Erythroblast (primary cell): ENCODE measurements around the gene SLC6A11.
A peak's percentile ranks its signal among the peaks of the same experiment; 100 is the strongest.

Experiments
- DNase-seq, 2 experiments: peaks; one replicate each; lab custom pipeline; 2025; lab: John Stamatoyannopoulos, UW
- GATA1 ChIP-seq: IDR thresholded peaks from 2 replicates; pipeline ENCODE4 v1.6.1; 2011; ENCODE audit warnings: low read depth, mild to moderate bottlenecking, control low read depth, low read length, moderate library complexity
- POLR2A ChIP-seq: IDR thresholded peaks from 2 replicates; pipeline ENCODE4 v1.6.1; 2011; ENCODE audit warnings: mild to moderate bottlenecking, low read length

SLC6A11 gene

DNA sequence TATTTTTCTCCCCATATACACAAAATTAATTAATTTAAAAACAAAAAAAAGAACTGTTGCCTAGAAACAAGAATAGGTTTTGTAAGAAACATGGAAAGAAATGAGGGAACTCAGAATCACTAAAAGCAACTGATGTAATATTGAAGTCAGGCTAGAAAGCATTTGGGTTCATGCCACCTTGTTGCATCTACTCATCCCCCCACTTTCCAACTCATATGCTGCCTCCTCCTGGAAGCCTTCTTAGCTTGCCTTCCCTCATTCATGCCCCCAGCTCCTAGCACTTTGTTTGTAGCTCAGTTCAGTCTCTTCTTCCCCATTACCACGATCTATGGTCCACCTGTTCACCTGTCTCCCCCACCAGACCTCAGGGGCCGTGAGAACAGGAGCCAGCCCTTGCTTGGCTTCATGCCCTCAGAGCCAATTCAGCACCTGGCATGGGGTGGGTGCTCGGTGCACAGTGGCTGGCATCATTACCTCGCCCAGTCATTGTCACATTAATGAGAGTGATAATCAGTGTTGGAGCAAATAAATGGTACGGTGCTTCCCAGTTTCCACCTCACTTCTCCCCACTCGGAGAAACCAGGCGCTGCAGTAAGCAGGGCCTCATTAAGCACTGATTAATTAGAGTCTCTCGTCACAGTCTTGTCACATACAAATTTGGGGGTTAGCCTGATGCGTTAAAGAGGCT is 114.1 kb downstream of the SLC6A11 start:
- DNase-seq: no peak
- TF ChIP-seq POLR2A: no peak
- TF ChIP-seq GATA1: no peak

DNA sequence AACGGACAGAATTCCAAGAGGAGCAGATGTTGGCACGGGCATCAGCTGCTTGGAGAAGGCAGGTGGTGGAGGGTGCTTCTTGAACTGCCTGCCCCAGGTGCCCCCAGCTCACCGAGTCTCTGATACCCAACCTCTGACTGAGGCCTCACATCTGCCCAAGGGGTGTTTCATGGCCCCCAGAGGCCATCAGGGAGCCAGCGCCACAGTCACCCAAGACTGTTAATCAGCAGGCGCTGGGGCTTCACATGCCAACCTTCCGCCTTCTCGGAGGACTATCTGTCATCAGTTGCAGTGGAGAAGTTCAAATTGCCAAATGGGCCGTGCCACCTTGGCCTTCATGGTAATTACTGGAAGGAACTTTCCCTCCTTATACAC is 114.6 kb downstream of the SLC6A11 start:
- no peak for TF ChIP-seq GATA1
- TF ChIP-seq POLR2A: no peak
- DNase-seq: no peak

DNA sequence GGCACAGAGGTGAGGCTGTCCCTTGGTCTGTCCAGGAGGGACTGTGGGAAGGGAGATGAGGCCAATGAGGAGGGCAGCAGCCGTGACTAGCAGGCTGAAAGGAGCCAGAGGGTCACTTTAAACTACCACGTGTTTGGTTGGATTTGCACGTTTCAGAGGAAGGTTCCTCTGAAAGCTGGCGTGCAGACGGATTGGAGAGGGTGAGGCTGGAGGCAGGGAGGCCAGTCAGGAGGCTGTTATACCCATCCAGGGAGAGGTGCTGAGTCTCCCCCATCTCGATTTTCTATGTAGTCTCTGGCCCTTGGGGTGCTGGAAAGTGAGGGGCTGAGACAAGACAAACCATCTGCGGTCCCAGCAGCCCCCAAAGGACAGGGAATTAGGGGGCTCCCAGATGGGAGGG is 116.6 kb downstream of the SLC6A11 start:
- no peak for DNase-seq
- TF ChIP-seq POLR2A (no peak), GATA1 (no peak)

DNA sequence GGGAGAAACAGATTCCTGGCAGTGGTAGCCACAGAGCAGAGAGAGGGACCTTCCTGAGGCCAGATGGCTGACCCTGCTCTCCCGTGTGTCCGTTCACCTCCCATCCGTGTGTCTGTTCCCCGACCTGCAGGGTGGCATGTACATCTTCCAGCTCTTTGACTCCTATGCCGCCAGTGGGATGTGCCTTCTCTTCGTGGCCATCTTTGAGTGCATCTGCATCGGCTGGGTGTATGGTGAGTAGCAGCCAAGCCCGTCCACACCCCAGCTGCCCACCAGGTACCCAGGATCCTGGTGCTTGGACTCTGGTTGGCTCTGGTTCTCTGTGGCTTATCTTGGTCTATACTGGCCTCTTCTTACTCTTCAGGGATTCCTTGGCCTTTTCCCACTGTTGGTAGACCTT is 117.0 kb downstream of the SLC6A11 start:
- DNase-seq: no peak
- no peak for TF ChIP-seq POLR2A
- TF ChIP-seq GATA1: no peak

DNA sequence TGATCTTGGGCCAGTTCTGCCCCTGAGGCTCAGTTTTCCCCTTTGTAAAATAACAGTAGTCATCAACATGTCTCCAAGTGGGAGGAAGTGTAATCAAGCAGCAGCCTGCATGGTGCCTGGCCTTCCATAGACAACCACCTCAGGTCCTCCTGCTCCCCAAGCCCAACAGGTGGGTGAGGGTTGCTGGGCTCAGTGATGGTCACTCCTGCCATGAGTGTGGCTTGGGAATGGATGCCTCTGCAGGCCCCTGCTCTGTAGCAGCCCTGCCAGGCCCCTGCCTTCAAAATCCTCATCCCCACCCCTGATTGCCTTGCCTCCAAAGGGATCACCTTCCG is 117.4 kb downstream of the SLC6A11 start:
- DNase-seq: no peak
- TF ChIP-seq GATA1: no peak
- TF ChIP-seq POLR2A: no peak

DNA sequence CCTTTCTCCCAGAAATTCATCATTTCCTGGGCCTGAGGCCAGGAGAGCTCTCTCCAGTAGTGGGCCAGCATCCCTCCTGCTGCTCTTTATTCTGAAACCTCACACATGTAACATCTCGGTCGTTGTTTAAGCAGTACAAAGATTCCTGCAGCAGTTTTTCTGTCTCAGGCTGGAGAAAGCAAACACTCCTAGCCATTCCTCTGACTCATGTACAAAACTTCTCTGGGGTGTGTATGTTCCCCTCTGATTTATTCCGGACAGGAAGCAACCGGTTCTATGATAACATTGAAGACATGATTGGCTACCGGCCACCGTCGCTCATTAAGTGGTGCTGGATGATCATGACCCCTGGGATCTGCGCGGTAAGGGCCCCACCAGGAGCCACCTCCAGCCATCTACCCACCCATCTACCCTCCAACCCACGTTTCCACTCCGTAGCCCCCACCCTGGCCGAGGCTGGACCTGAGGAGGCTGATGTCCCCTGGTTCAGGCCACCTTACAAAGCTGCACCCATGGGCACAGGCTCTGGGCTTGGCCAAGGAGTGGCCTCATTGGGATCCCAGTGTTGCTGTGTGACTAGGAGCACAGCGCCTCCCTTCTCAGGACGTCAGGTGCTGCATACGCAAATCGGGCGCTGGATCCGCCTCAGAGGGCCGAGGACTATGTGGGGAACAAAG is 117.9 kb downstream of the SLC6A11 start:
- no peak for DNase-seq
- no peak for TF ChIP-seq POLR2A
- TF ChIP-seq GATA1: no peak

DNA sequence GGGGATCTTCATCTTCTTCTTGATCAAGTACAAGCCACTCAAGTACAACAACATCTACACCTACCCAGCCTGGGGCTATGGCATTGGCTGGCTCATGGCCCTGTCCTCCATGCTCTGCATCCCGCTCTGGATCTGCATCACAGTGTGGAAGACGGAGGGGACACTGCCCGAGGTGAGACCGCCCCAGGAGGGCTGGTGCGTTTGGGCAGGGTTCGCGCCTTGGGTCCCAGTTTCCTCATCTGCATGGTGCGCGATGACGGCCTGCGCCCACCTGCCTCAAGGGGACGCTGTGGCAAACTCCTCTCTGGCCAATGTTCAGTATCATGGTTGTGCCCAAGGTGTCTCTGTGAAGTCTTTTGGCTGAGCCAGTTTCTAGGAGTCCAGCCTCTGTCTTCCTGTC is 119.0 kb downstream of the SLC6A11 start:
- no peak for DNase-seq
- TF ChIP-seq GATA1 (no peak), POLR2A (no peak)

DNA sequence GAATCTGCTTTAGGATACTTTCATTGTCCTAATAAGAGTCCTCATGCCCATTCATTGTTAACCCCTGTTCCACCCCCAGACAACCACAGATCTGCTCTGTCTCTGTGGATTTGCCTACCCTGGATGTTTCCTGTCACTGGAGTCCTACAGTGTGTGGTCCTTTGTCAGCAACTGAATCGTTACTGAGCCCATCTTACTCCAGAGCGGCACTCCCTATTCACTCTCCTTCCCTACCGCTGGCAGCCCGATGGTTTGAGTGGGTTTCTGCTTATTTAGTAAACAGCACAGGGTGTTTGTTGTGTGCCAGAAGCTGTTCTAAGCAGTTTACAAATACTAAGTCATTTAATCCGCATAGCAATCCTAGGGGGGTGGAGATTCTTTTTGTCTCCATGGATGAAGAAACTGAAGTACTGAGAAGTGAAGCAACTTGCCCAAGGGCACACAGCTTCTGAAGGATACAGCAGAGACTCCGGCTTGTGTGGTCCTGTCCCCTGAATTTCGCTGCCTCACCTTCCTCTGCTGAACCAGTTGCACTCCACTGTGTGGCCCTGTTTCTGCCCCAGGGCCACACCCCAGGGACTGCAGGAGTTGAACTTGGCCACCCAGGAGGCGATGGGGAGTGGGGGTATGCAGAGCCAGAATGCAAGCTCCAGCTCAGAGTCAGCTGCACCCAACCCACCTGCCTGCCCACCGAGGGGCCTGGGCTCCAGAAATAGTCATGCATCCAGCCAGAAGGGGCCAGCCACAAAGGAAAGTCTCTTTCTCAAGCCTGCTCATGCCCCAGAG is 120.0 kb downstream of the SLC6A11 start:
- DNase-seq: no peak
- no peak for TF ChIP-seq POLR2A
- TF ChIP-seq GATA1: no peak

DNA sequence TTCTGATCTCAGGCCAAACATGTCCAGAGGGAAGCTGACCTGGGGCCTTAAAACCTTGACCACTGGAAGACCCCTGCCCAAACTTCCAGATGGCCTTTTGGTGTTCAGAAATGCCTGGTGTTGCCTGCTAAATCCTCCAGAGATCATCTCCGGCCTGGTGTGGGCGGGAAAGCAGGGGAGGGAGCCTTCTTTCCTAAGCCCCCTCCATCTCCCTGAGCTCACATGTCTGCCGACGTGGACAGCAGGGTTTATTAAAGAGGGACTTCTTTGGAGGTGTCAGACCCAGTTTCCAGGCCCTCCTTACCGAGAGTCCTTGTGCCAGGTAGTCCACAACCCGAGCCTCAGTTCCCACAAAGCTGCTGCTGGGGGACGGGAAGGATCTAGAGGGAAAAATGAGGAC is 120.7 kb downstream of the SLC6A11 start:
- TF ChIP-seq POLR2A (no peak), GATA1 (no peak)
- no peak for DNase-seq

DNA sequence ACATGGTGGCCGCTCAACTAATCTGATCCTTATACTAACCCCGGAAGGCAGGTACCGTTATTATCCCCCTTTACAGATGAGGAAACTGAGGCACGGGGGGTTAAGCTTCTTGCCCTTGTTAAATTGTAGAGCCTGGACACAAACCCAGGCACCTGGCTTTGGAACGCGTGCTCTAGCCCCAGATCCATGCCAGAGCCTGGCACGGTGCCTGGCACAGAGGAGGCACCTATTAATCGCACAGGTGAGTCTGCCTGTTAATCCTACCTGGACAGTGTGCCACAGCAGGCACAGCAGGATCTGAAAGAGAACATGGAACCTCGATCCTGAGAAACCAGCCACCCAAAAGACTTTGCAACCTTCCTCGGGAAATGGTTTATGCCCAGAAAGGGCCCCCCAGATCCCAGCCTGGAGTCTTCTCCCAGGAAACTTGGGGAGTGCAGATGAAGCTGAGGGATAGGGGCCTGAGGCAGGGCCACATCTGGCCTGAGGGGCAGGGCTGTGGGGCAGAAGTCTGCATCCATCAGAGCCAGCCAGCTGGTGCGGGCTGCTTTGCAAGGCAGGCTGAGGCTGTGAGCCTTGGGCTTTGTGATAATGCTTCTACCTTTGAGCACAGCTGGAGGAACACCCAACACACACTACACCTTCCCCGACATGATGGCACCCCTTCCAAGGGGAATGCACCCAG is 121.3 kb downstream of the SLC6A11 start:
- TF ChIP-seq POLR2A: no peak
- no peak for DNase-seq

DNA sequence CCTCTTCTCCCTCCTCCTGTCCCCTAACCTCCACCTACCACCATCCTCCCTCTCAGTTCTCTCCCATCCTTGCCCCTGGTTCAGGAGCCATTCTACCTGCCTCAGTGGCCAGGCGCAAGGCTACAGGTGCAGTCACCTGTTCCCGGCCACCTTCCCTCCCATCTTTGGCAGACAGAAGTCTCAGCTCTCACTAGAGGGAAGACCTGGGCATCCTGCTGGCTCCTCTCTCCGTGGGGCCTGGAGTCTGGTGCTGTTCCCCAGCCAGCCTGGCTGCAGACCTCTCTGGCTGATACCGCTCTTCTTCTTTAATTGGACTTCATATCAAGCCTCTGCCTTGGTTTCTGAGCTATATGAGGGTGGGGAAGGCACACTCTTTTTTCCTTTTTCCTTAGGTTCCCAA is 123.5 kb downstream of the SLC6A11 start:
- DNase-seq: no peak
- TF ChIP-seq GATA1 (no peak), POLR2A (no peak)

DNA sequence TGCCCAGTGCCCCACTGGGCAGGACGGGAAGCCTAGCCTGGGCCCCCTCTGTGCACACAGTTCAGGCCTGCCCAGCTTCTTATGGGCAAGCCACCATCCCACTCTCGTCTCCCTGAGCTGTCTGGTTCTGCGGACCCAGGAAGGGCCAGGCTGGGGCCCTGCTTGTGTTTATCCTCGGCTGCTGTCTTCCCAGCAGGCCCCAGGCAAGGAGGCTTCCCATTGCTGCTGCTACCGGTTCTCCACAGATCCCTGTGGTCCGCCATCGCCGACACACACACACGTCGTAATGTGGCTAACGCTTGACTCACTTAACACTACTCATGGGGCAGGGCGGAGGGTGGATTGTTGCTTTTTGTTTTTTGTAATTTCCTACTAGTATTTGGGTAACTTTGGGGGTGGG is 124.1 kb downstream of the SLC6A11 start:
- TF ChIP-seq GATA1 (no peak), POLR2A (no peak)
- DNase-seq: no peak

DNA sequence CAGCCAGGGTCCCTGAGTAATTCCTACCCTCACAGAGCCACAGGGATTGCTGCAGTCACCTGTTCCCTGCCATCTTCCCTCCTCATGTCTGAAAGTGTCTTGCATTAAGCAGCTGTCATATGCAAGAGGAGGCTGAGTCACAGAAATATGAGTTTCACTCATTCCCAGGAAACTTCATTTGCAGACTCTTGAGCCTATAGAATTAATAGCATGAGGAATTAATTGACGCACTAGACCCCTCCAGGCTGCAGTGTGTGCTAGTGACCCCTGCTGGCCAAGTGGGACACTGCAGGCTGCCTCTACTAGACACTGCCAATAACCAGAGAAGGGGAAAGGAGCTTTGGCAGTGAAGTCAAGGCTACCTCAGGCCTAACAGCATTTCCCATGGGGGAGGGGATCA is 125.9 kb downstream of the SLC6A11 start:
- no peak for TF ChIP-seq GATA1
- TF ChIP-seq POLR2A: no peak
- DNase-seq: peak in 1 of 2 experiments; percentile 14

DNA sequence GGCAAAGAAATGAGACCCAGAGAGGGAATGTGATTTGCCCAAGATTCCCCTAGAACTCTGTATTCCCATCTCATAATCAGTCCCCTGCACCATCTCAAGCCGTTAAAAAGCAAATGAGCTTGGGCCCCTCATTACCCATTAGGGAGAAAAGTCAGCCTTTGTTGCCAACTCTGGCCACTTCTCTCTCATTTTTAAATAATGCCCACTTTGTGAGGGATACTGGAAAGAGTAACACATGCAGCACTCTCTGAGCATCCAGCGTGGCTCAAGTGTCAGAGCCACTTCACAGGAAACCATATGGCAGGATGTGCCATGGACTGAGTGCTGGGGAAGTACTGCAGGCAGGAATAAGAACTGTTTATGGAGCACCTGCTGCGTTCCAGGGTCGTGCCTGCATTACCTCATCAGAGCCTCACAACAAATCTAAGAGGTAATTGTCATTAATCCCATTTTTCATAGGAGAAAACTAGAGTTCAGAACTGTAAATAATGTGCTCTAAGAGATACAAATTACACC is 126.7 kb downstream of the SLC6A11 start:
- DNase-seq: no peak
- no peak for TF ChIP-seq POLR2A
- TF ChIP-seq GATA1: no peak
